ENCODE results near the gene ACAD11.
"Not testable (repeated sequence)": the region's sequence is repeated elsewhere in the genome, so short reads cannot be mapped to it uniquely, and the experiment has no call there.

Gene ACAD11

GRCh38 chr3:132598181-132598580 is 61.4 kb downstream of the ACAD11 start:
- DNase-seq, result no peak

DNA sequence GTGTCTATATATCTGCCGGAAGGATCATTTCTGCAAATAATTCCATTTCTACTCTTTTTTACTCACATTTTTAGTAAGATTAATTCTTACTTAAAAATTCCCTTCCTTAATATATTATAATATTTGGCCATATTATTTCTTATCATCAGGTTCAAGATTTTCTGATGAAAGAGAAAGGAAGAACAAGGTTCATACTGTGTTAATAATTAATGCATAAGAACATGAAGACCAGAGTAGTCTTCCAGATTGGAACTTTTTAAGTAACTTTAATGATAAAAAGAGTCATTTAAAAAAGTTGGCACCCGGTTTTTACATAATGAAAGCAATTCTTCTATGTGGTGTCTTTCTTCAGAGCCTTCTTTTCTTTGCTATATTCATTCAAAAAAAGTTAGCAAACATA is 61.9 kb downstream of the ACAD11 start:
- DNase-seq, result no peak

DNA sequence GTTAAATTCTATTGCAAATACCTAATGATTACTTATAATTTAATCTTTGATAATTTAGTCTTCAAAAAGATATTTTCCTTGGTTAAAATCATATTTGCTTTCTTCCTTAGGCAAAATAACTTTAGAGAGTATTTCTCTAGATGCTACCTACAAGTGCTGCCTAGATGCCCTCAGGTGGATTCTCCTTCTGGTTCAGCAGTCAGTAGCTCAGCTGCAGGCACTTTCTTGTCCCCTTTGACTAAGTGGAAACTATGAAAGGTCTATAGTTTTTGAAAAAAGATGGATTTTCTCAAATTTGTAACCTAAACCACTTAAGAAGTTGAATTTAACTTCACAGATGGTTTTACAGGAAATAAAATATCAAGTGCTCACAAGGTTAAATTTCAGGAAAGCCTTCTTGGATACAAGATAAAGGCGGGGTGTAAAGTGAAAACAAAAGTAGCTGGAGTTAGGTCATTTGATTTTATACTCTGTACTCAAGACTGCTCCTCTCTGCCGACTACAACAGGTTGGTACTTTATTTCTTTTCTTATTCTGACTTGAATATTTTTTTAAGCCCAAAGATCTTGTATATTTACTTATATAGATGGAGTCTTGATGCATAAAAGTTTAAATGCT is 62.7 kb downstream of the ACAD11 start, which contains the start of gene ACKR4:
Gene ACKR4, plus strand, starts transcription at position 455 of the 618 bp plus-strand sequence. CDS start 3,128 bp downstream, outside the sequence.
- DNase-seq, result no peak

- no peak for DNase-seq
Measured at GRCh38 chr3:132596326-132596725, 63.3 kb downstream of the ACAD11 start.

DNA sequence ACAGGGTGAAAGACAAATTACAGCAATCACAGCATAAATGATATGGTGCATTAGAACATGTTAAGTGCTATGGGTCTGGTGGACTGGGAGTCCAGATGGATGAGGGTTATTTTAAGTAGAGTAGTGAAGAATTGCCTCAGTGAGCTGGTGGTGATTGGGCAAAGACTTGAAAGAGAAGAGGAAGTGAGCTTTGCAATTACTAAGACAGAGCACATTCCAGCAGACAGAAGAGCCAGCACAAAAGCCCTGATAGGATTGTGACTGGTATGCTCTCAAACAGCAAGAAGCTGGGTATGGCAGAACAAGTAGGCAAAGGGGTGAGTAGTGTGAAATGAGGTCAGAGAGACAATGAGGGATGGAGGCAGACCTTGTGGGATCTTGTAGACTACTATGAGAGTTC is 64.6 kb downstream of the ACAD11 start:
- no peak for DNase-seq

GRCh38 chr3:132594498-132594897 is 65.1 kb downstream of the ACAD11 start:
- no peak for DNase-seq

DNA sequence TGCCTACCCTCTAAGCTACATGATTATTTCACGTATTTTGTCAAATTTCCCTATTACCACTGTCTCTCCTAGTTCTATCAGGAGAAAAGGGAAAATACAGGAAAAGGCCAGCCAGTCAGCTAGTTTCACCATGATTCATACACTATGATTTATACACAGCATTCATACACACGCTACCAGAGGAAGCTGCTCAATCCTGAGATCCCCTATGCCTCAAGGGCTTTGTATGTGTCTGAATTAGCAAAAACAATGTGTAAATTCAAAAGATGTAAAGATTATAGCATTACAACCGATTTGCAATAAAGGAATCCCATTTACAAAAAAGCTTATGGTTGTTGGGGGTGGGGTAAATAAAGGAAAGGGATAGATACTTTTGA is 65.7 kb downstream of the ACAD11 start:
- DNase-seq, result no peak

- DNase-seq, result no peak
Measured at GRCh38 chr3:132593241-132593946, 66.2 kb downstream of the ACAD11 start.

- no peak for DNase-seq
Measured at GRCh38 chr3:132592216-132592615, 67.4 kb downstream of the ACAD11 start.

DNA sequence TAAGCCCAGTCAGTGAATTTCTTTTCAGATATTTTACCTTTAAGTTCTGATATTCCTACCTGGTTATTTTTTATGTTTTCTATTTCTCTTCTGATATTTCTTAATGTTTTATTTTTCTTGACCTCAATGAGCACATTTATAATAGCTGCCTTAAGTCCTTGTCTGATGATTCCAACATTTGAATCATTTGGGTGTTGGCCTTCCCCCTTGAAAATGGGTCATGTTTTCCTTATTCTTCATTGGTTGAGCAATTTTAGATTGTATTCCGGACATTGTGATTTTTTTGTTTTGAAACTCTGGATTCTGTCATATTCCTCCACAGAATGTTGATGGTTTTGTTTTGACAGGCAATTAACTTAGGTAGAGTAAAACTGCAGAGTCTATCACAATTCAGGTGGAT is 72.2 kb downstream of the ACAD11 start:
- DNase-seq, result no peak

DNA sequence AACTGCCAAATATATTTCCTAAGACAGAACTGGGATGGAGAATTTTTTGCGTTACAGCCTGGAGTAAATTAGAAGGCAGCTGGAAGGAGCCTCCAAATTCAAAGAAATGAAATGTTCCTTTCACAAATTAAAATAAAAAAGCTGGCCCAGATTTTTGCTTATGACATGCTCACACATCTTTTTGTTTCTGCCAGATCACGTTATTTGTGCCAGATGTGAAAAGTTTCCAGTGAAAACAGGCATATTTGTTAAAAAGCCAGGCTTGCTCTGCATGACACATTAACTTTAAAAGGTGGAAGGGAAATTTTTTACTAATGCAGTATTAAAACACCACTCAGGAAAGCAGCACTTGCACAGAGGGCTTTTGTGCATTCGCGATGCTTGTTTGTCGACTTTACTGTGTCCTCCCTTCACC is 85.8 kb downstream of the ACAD11 start:
- DNase-seq, result no peak

DNA sequence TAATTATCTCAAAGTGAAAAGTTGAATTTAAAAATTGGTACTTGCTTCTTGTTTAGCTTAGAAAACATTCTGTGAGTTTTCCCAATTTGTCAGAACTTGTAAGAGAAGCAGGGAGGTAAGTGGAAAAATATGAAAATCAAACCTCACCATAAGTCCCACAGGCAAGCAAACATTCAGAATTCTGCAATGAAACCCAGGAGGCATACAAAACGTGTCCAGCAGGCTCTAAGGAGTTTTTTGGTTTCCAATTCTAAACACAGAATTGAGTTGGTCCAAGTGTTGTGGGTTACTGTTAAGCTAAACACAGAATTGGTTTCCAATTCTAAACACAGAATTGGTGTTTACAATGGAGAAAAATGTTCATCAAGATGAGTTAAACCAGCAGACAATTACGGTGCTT is 89.6 kb downstream of the ACAD11 start:
- DNase-seq, result no peak

DNA sequence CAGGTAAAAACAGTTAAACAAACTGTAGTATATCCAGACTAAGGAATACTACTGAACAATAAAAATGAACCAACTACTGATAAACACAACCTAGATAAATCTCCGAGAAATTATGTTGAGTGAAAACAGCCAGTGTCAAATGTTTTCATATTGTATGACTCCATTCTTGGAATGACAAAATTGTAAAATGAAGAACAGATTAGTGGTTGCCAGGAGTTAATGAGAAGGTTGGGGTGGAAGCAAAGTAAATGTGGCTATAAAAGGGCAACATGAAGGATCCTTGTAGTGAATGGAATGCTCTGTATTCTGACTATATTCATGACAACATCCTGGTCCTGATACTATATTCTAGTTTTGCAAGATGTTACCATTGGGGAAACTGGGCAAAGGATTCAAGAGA is 90.0 kb downstream of the ACAD11 start:
- no peak for DNase-seq

- DNase-seq, result no peak
Measured at GRCh38 chr3:132569153-132569552, 90.5 kb downstream of the ACAD11 start.

GRCh38 chr3:132568422-132568821 is 91.2 kb downstream of the ACAD11 start:
- no peak for DNase-seq

DNA sequence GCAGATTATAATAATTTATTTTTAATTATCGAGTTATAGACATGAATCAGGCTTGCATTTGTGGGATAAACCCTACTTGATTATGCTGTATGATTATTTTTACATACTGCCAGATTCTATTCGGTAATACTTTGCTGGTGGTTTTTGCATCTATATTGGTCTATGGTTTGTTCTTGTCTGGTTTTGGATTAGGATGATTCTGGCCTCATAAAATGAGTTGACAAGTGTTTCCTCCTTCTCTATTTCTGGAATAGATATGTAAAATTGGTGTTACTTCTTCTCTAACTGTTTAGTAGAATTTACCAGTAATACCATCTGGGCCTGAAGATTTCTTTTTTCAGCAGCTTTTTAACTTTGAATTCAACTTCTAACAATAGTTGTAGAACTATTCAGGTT is 95.5 kb downstream of the ACAD11 start:
- no peak for DNase-seq

GRCh38 chr3:132563420-132564069 is 96.1 kb downstream of the ACAD11 start:
- no peak for DNase-seq

GRCh38 chr3:132561003-132561402 is 98.6 kb downstream of the ACAD11 start:
- DNase-seq, result no peak

DNA sequence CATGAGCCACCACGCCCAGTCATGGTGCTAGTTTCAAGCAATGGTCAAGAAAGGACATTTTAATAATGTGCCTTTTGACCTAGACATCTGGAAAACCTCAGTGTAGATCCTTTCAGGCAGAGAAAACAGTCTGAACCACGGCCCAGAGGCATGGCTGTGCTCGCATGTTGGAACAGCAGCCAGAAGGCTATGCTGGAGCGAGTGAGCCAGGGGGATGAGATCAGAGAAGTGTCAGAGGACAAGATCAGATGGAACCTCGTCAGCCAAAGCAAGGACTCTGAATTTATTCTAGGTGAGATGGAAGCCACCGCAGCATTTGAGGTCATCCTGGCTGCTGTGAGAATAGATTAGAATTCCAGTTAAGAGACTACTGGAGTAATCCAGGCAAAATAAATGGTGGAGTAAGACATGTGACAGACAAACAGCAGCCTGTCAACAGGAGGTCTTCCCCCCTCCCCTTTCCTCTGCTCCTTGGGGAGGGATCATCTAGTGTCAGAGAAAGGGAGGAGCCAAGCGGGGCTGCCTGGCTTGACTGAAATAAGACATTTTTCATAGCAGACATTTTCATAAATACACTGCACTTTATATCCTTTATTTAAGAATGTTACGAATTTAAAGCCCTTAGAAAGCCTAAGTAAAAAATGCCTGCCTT is 103.0 kb downstream of the ACAD11 start:
- DNase-seq, result no peak

DNA sequence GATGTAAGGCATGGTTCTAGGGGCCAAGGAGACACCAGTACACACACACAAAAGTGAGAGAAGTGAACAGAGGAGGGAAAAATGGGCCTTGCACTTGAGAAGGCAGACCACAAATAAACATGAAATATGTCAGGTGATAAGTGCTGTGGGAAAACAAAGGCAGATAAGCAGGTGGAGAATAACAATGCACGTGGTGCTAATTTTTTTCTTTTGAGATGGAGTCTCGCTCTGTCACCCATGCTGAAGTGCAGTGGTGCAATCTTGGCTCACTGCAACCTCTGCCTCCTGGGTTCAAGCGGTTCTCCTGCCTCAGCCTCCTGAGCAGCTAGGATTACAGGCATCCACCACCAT is 103.6 kb downstream of the ACAD11 start:
- DNase-seq, result not testable (repeated sequence)

DNA sequence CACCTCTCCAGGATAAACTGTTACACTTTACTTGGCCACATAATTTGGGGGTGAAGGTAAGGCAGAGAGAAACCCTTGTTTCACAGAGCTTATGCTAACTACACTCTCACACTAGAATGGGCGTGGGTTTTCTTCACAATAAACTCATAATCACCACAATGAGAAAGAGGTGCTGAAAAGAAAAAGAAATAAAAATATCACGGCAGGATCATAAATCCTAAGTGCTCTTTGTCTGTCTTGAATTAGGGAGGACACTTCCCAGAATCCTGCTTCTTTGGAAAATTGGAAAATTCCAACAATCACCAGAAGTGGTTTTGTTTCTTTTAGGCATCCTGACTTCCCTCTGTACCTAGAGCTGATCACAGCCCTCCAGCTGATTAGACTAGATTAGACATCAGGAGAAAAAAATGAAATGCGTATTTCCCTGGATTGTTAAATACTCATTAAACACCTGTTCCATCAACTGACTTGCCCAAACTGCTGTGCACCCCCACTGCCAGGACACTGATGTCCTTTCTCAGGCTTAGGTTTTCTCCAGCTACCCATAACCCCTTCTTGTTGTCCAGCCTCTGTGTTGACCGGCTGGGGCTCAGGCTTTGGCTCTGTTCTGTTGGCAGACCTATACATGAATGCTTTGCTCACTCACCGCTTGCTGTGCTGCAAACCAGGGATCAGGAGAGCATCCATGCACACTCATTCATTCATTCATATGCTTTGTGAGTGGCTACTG is 104.1 kb downstream of the ACAD11 start:
- no peak for DNase-seq

DNA sequence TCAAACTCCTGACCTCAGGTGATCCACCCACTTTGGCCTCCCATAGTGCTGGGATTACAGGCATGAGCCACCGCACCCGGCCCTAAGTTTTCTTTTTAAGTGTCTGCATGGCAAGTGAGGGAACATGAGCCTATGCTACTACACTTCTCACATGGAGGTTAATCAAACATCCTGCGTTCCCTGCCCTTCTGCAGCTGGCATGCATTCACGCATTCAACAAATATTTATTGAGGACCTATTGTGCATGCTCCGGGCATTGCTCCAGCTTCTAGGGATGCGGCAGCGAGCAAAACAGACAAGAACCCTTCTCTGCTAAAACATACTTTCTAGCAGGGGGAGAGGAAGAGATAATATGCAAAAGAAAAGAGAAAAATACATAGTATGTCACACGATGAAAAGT is 105.2 kb downstream of the ACAD11 start:
- no peak for DNase-seq

DNA sequence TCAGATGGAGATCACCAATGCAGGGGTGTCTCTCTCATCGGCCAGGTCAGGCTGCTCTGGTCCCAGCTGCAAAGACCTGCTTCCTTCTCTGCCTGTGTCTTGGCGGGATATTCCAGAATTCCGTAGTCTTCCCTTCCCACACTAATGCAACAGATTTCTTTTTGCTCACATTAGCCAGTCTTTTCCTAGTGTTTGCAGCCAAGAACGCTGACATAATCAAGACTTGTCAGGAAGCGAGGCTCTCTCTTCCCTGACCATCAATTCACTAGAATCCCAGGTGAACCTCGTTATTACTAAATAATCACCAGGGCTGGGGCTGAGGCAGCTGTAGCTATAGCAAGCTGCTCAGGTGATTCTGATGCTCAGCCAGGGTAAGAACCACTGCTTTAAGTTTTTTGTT is 105.8 kb downstream of the ACAD11 start:
- no peak for DNase-seq
